Right forelimb (tissue), 1 donor: Measurements from ENCODE around the gene DNAJB6.

ENCODE experiments used
- DNase-seq: peaks from one replicate; pipeline ENCODE4 v3.0.0-alpha.2; 2018

The DNAJB6 gene

GRCh38 chr7:157371296-157371695, 34.5 kb downstream of the DNAJB6 start:
- no peak for DNase-seq

- DNase-seq, result no peak
Observed at GRCh38 chr7:157372300-157373232, 35.8 kb downstream of the DNAJB6 start.

GRCh38 chr7:157373493-157373892, 36.7 kb downstream of the DNAJB6 start:
- DNase-seq, result no peak

GRCh38 chr7:157375410-157375809, 38.6 kb downstream of the DNAJB6 start:
- no peak for DNase-seq

- DNase-seq, result no peak
Observed at GRCh38 chr7:157377436-157378124, 40.8 kb downstream of the DNAJB6 start.

GRCh38 chr7:157378390-157378789, 41.6 kb downstream of the DNAJB6 start:
- no peak for DNase-seq

GRCh38 chr7:157379493-157379892, 42.7 kb downstream of the DNAJB6 start:
- DNase-seq, result no peak

GRCh38 chr7:157380416-157380815, 43.6 kb downstream of the DNAJB6 start:
- DNase-seq, result no peak

GRCh38 chr7:157383868-157384267, 47.1 kb downstream of the DNAJB6 start:
- DNase-seq, result no peak

GRCh38 chr7:157384301-157384700, 47.5 kb downstream of the DNAJB6 start:
- DNase-seq, result no peak

- peak; percentile 75 for DNase-seq
Observed at GRCh38 chr7:157386979-157387800, 50.4 kb downstream of the DNAJB6 start.

GRCh38 chr7:157388301-157388700, 51.5 kb downstream of the DNAJB6 start:
- no peak for DNase-seq

GRCh38 chr7:157389951-157390730, 53.3 kb downstream of the DNAJB6 start:
- DNase-seq, result no peak

- DNase-seq, result no peak
Observed at GRCh38 chr7:157391036-157391710, 54.4 kb downstream of the DNAJB6 start.

GRCh38 chr7:157392256-157393037, 55.6 kb downstream of the DNAJB6 start:
- no peak for DNase-seq

GRCh38 chr7:157394246-157395191, 57.7 kb downstream of the DNAJB6 start:
- no peak for DNase-seq

GRCh38 chr7:157395206-157395605, 58.4 kb downstream of the DNAJB6 start:
- no peak for DNase-seq

GRCh38 chr7:157396316-157397035, 59.7 kb downstream of the DNAJB6 start:
- no peak for DNase-seq
